GM12878 (cell line): ENCODE measurements around the gene C17orf58. TPM values are rescaled to one million over a fixed set of nuclear protein-coding genes. Genes with fewer than 3 reads are reported as not detected.
A peak's percentile ranks its signal among the peaks of the same experiment; 100 is the strongest.

Experiments used
- CEBPZ ChIP-seq: fragments of 150-350 bp; IDR thresholded peaks from 2 replicates; pipeline ENCODE4 v1.6.1; 2016; ENCODE audit warnings: low read depth, low read length
- CHD2 ChIP-seq: IDR thresholded peaks from 2 replicates; pipeline ENCODE4 v1.6.1; 2011; ENCODE audit warnings: low read depth, low read length, improper control_type of control experiment, borderline replicate concordance
- CREB1 ChIP-seq: IDR thresholded peaks from 2 replicates; pipeline ENCODE4 v1.6.1; 2012; ENCODE audit warnings: low read depth, mild to moderate bottlenecking, inconsistent platforms
- CREM ChIP-seq: IDR thresholded peaks from 2 replicates; pipeline ENCODE4 v1.6.1; 2014; ENCODE audit warnings: antibody characterized with exemption, low read depth
- ESRRA ChIP-seq: IDR thresholded peaks from 2 replicates; pipeline ENCODE4 v1.6.1; 2012; ENCODE audit warnings: mild to moderate bottlenecking, low read length, improper control_type of control experiment
- ETV6 ChIP-seq, 2 experiments: fragments of 450-650 bp in 1 of 2; IDR thresholded peaks in 1 of 2; conservative IDR thresholded peaks in 1 of 2; 2 replicates each; pipeline ENCODE4 v1.6.1; 2014; ENCODE audit warnings: antibody characterized with exemption in 1 of 2, borderline replicate concordance in 1 of 2, low read depth in 1 of 2, mild to moderate bottlenecking in 1 of 2, moderate library complexity in 1 of 2
- HDGF ChIP-seq: fragments of 450-650 bp; IDR thresholded peaks from 2 replicates; pipeline ENCODE4 v1.6.1; 2016; ENCODE audit warnings: antibody characterized with exemption
- IRF4 ChIP-seq: IDR thresholded peaks from 2 replicates; pipeline ENCODE4 v1.6.1; 2011; ENCODE audit warnings: low read depth, low read length
- IRF5 ChIP-seq: fragments of 450-650 bp; IDR thresholded peaks from 2 replicates; pipeline ENCODE4 v1.6.1; 2017; ENCODE audit warnings: borderline replicate concordance
- KAT2A ChIP-seq: conservative IDR thresholded peaks from 2 replicates; pipeline ENCODE4 v1.6.1; 2011; ENCODE audit warnings: low read depth, low read length; ENCODE audit not compliant: control insufficient read depth
- KDM1A ChIP-seq: fragments of 200-600 bp; sonication (generic); IDR thresholded peaks from 2 replicates; pipeline ENCODE4 v1.6.1; 2016; ENCODE audit warnings: borderline replicate concordance
- MEF2B ChIP-seq: fragments of 450-650 bp; IDR thresholded peaks from 2 replicates; pipeline ENCODE4 v1.6.1; 2018; ENCODE audit warnings: mild to moderate bottlenecking, moderate library complexity; ENCODE audit not compliant: partially characterized antibody, poor library complexity, severe bottlenecking
- MLLT1 ChIP-seq: fragments of 450-650 bp; IDR thresholded peaks from 2 replicates; pipeline ENCODE4 v1.6.1; 2016; ENCODE audit warnings: mild to moderate bottlenecking
- NFYA ChIP-seq: IDR thresholded peaks from 2 replicates; pipeline ENCODE4 v1.6.1; 2011; ENCODE audit warnings: low read depth, mild to moderate bottlenecking, low read length, improper control_type of control experiment, borderline replicate concordance
- NKRF ChIP-seq: fragments of 450-650 bp; conservative IDR thresholded peaks from 2 replicates; pipeline ENCODE4 v1.6.1; 2017; ENCODE audit warnings: mild to moderate bottlenecking, moderate library complexity
- NR2C1 ChIP-seq: fragments of 450-650 bp; IDR thresholded peaks from 2 replicates; pipeline ENCODE4 v1.6.1; 2017; ENCODE audit warnings: antibody characterized with exemption, mild to moderate bottlenecking, moderate library complexity
- NRF1 ChIP-seq: conservative IDR thresholded peaks from 2 replicates; pipeline ENCODE4 v1.6.1; 2011; ENCODE audit warnings: mild to moderate bottlenecking, low read depth, low read length, improper control_type of control experiment
- POLR2AphosphoS2 ChIP-seq: IDR thresholded peaks from 2 replicates; pipeline ENCODE4 v1.6.1; 2011; ENCODE audit warnings: low read depth, mild to moderate bottlenecking, low read length, improper control_type of control experiment, moderate library complexity
- RAD51 ChIP-seq: fragments of 450-650 bp; IDR thresholded peaks from 2 replicates; pipeline ENCODE4 v1.6.1; 2016; ENCODE audit warnings: moderate library complexity, mild to moderate bottlenecking, inconsistent platforms
- RFX5 ChIP-seq: IDR thresholded peaks from 2 replicates; pipeline ENCODE4 v1.6.1; 2011; ENCODE audit warnings: low read depth, low read length, improper control_type of control experiment
- SRF ChIP-seq, 2 experiments: IDR thresholded peaks; 2 replicates each; pipeline ENCODE4 v1.6.1; 2011; ENCODE audit warnings: low read depth in 2 of 2, low read length in 2 of 2, mild to moderate bottlenecking in 1 of 2, moderate library complexity in 1 of 2
- USF1 ChIP-seq: IDR thresholded peaks from 2 replicates; pipeline ENCODE4 v1.6.1; 2011; ENCODE audit warnings: borderline replicate concordance, low read depth, mild to moderate bottlenecking, moderate library complexity, mixed read lengths, low read length; ENCODE audit not compliant: insufficient read depth; ENCODE audit errors: extremely low read length
- ZNF207 ChIP-seq: fragments of 450-650 bp; IDR thresholded peaks from 2 replicates; pipeline ENCODE4 v1.6.1; 2014; ENCODE audit warnings: antibody characterized with exemption, mild to moderate bottlenecking, borderline replicate concordance
- polyA plus RNA-seq, 11 experiments: library from polyadenylated mRNA; depleted of rRNA in 4 of 11; unstranded in 6 of 11; stranded (reverse) in 5 of 11; fragments of >200 nt; fragmentation: Nextera tagmentation in 4 of 11; fragmentation: Illumina TruSeq in 1 of 11; extraction: Ambion mirVana in 4 of 11; extraction: Trizol in 1 of 11; gene quantifications; 1 replicate in 1 of 11; 2 replicates in 10 of 11; pipeline versions ENCODE4 v1.2.1 to v1.2.3, GENCODE V29; 2011 to 2016; ENCODE audit warnings: inconsistent platforms in 2 of 11, missing spikeins in 2 of 11, low read depth in 1 of 11
- total RNA-seq, 4 experiments: library from RNA; depleted of rRNA in 3 of 4; stranded (reverse); fragments of >200 nt in 3 of 4; fragmentation: Illumina TruSeq in 1 of 4; extraction: Trizol in 1 of 4; gene quantifications; 2 replicates each; pipeline versions ENCODE4 v1.2.1 to v1.2.3, GENCODE V29; 2013 to 2021

The C17orf58 gene
- total and polyA plus RNA-seq, 10 of the 15 experiments (the other 5 are each of a cell fraction or from before 2014, with no cell fraction given): 3.3 to 12.3 (median 6.2) TPM

- TF ChIP-seq IRF5 (no peak), NRF1 (no peak), RAD51 (no peak), CHD2 (0 out of 2 replicates have a peak, but pooled peaks have one; percentile 19), ZNF207 (no peak), SRF (IDR thresholded peaks at IDR 0.05; ENCODE audit: low read depth in 2 of 2, low read length in 2 of 2) (no peak), IRF4 (no peak), KAT2A (no peak), KDM1A (no peak), MLLT1 (peak; percentile 55; the same call in 1 of the 2 replicates), HDGF (peak; percentile 95), NR2C1 (no peak), MEF2B (no peak), CREB1 (no peak), RFX5 (no peak), NFYA (no peak), CREM (no peak), USF1 (no peak), ESRRA (no peak), CEBPZ (no peak), NKRF (no peak), POLR2AphosphoS2 (no peak), ETV6 (conservative IDR thresholded peaks at IDR 0.05 in 1 of 2, IDR thresholded peaks at IDR 0.05 in 1 of 2; ENCODE audit: borderline replicate concordance in 1 of 2, low read depth in 1 of 2) (no peak)
Measured at GRCh38 chr17:67993998-67994361, 2.3 kb downstream of the C17orf58 start (continued).
